CD8-positive, alpha-beta memory T cell (primary cell): ENCODE results near the gene WASHC1. TPM values are rescaled to one million over a fixed set of nuclear protein-coding genes. Genes with fewer than 3 reads are reported as not detected.
"Not testable (repeated sequence)": the region's sequence is repeated elsewhere in the genome, so short reads cannot be mapped to it uniquely, and the experiment has no call there.

Experiments used
- CTCF ChIA-PET: fragments of 350-600 bp; sonication (Branson Sonifier 250); formaldehyde crosslinking; loops from one replicate; lab custom pipeline; 2021; ENCODE audit warnings: antibody characterized with exemption; lab: Charles Lee
- POLR2A ChIA-PET: fragments of 350-600 bp; sonication (Branson Sonifier 250); formaldehyde crosslinking; loops from one replicate; lab custom pipeline; 2021; ENCODE audit warnings: antibody characterized with exemption; lab: Charles Lee
- DNase-seq, 5 donors: peaks; one replicate each; pipeline versions ENCODE4 v3.0.0 to v3.0.0-alpha.2; 2020 to 2022; ENCODE audit warnings: mixed read lengths in 1 of 5
- H3K27ac ChIP-seq: one replicate; pipeline ENCODE4 v1.7.0; 2013; ENCODE audit warnings: low read depth, mild to moderate bottlenecking, low read length, moderate library complexity
- H3K27me3 ChIP-seq: 2 replicates; pipeline ENCODE4 v1.7.0; 2013; ENCODE audit warnings: low read length, mild to moderate bottlenecking; ENCODE audit not compliant: insufficient read depth, poor library complexity, severe bottlenecking
- H3K36me3 ChIP-seq: 2 replicates; pipeline ENCODE4 v1.7.0; 2013; ENCODE audit warnings: mild to moderate bottlenecking, low read length, moderate library complexity; ENCODE audit not compliant: insufficient read depth
- H3K4me1 ChIP-seq: 2 replicates; pipeline ENCODE4 v1.7.0; 2013; ENCODE audit warnings: mild to moderate bottlenecking, low read length, moderate library complexity; ENCODE audit not compliant: insufficient read depth
- H3K4me3 ChIP-seq: 2 replicates; pipeline ENCODE4 v1.7.0; 2013; ENCODE audit warnings: mild to moderate bottlenecking, low read length
- H3K9me3 ChIP-seq: 2 replicates; pipeline ENCODE4 v1.7.0; 2013; ENCODE audit warnings: mild to moderate bottlenecking, low read length
- H3K27ac Mint-ChIP-seq, 8 donors: one replicate each; pipeline ENCODE4 v1.8.0; 2020 to 2021; ENCODE audit warnings: mixed read lengths in 8 of 8, mild to moderate bottlenecking in 6 of 8, inconsistent platforms in 3 of 8, moderate library complexity in 3 of 8
- H3K27me3 Mint-ChIP-seq, 2 donors: one replicate each; pipeline ENCODE4 v1.8.0; 2020 to 2021; ENCODE audit warnings: mixed read lengths in 2 of 2, mild to moderate bottlenecking in 1 of 2, moderate library complexity in 1 of 2
- H3K36me3 Mint-ChIP-seq, 3 donors: one replicate each; pipeline ENCODE4 v1.8.0; 2020 to 2021; ENCODE audit warnings: mixed read lengths in 3 of 3, inconsistent platforms in 1 of 3, mild to moderate bottlenecking in 1 of 3
- H3K4me1 Mint-ChIP-seq, 3 donors: one replicate each; pipeline ENCODE4 v1.8.0; 2020 to 2021; ENCODE audit warnings: mixed read lengths in 3 of 3, inconsistent platforms in 1 of 3, mild to moderate bottlenecking in 1 of 3
- H3K4me3 Mint-ChIP-seq, 7 donors: one replicate each; pipeline ENCODE4 v1.8.0; 2020 to 2021; ENCODE audit warnings: mixed read lengths in 7 of 7, mild to moderate bottlenecking in 6 of 7, moderate library complexity in 4 of 7, inconsistent platforms in 2 of 7
- H3K9me3 Mint-ChIP-seq, 5 donors: one replicate each; pipeline ENCODE4 v1.8.0; 2020 to 2022; ENCODE audit warnings: mixed read lengths in 5 of 5, mild to moderate bottlenecking in 3 of 5, moderate library complexity in 2 of 5, inconsistent platforms in 1 of 5
- polyA plus RNA-seq: library from polyadenylated mRNA; unstranded; fragments of 300-500 nt; fragmentation: Illumina TruSeq; gene quantifications from one replicate; pipeline ENCODE4 v1.2.3, GENCODE V29; 2021
- total RNA-seq, 2 experiments: library from RNA; stranded (reverse); gene quantifications; one replicate each; pipeline ENCODE4 v1.2.3, GENCODE V29; 2021

Gene WASHC1
- total and polyA plus RNA-seq, 3 experiments from 2014 or later: 1.5 to 16.4 (median 15.7) TPM

GRCh38 chr9:46639-47271 is 17.5 kb upstream of the WASHC1 start:
- H3K4me3 Mint-ChIP-seq, H3K9me3 Mint-ChIP-seq, H3K9me3 ChIP-seq, H3K27ac ChIP-seq, DNase-seq, POLR2A ChIA-PET, H3K4me1 Mint-ChIP-seq, CTCF ChIA-PET, H3K27me3 ChIP-seq, H3K27ac Mint-ChIP-seq, H3K4me3 ChIP-seq, H3K4me1 ChIP-seq, H3K36me3 ChIP-seq, H3K36me3 Mint-ChIP-seq: not testable (repeated sequence)
- peaks cover 2 to 12% of the 10 kb centered on the region in 2 donors for H3K27me3 Mint-ChIP-seq

DNA sequence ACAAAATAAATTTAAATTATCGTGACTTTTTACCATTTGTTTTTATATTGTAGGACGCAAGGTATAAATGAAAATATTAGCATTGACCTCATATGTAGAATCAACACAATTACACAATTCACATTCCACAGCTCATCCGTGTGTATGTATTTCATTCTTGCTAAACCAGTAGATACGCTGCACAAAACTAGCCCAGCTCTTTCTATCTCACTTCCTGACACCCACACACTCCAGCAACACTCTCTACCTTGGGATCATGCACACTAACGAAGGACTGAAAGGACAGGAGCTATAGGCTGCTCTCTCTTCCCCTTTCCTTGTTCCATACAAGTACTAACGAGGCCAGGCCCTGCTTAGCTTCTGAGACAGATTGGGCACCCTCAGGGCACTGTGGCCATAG is 16.9 kb upstream of the WASHC1 start:
- H3K27me3 Mint-ChIP-seq: peaks cover 2 to 12% of the 10 kb centered on the region in 2 donors
- H3K4me1 ChIP-seq, H3K27ac ChIP-seq, H3K4me1 Mint-ChIP-seq, H3K9me3 ChIP-seq, H3K27ac Mint-ChIP-seq, H3K36me3 Mint-ChIP-seq, H3K36me3 ChIP-seq, H3K27me3 ChIP-seq, H3K4me3 Mint-ChIP-seq, DNase-seq, H3K4me3 ChIP-seq, POLR2A ChIA-PET, H3K9me3 Mint-ChIP-seq, CTCF ChIA-PET: not testable (repeated sequence)

DNA sequence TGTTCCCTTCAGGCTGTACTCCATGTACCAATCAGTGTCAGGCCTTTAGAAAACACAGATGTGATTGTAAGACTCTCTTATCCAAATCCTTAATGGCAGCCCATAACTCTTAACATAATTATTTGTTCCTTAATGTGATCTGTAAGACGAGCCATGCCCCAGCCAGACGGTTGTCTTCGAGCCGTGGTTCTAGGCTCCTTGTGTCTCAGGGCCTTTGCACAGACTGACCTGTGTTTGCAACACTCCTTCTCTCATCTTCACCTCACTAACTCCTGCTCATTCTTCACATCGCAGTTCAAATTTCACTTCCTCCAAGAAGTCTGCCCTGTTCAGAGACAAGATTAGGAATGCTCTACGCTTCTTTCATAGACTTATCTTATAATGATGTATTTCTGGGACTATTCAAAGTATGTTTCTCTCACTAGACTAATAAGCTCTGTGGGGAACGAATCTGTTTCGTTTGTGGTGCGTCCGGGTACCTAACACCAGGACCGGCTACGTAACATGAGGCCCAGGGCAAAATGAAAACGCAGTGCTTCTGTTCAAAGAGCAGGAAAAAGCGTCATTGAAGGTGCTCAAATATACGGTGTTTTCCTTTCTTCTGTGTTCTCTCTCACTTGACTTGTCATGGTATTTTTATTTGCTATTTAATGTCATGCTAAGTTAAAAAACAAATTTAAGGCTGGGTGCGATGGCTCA is 16.1 kb upstream of the WASHC1 start:
- H3K4me1 ChIP-seq, CTCF ChIA-PET, H3K27ac Mint-ChIP-seq, H3K4me3 Mint-ChIP-seq, H3K36me3 ChIP-seq, H3K36me3 Mint-ChIP-seq, H3K4me1 Mint-ChIP-seq, H3K9me3 ChIP-seq, POLR2A ChIA-PET, H3K9me3 Mint-ChIP-seq, H3K27ac ChIP-seq, H3K27me3 ChIP-seq, H3K4me3 ChIP-seq: not testable (repeated sequence)
- peaks cover 2 to 12% of the 10 kb centered on the region in 2 donors for H3K27me3 Mint-ChIP-seq
- DNase-seq: peak in 1 of 5 donors; percentile 47

DNA sequence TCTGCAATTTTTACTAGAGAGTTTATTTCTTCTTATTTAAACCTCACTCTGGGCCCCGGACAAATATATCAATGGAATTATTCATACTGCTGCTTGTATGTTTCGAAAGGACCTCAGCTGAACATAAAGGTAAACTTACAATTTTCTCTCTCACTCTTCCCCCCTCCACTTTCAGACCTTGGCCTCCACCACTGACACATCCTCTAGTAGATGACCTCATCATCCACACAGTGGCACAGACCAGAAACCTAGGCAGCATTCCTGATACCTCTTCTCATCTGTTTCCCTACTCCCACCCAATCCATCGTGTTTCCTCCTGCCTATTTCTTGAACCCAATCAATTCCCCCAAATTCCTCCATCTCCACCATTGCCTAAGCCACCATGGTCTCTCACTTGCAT is 15.2 kb upstream of the WASHC1 start:
- H3K27me3 ChIP-seq, H3K4me1 Mint-ChIP-seq, DNase-seq, H3K36me3 ChIP-seq, H3K9me3 ChIP-seq, H3K4me1 ChIP-seq, H3K27ac ChIP-seq, H3K4me3 Mint-ChIP-seq, H3K4me3 ChIP-seq, CTCF ChIA-PET, H3K9me3 Mint-ChIP-seq, H3K27ac Mint-ChIP-seq, H3K36me3 Mint-ChIP-seq, POLR2A ChIA-PET: not testable (repeated sequence)
- H3K27me3 Mint-ChIP-seq: peaks cover 2 to 12% of the 10 kb centered on the region in 2 donors

GRCh38 chr9:43636-44035 is 14.4 kb upstream of the WASHC1 start:
- H3K4me3 Mint-ChIP-seq, H3K9me3 ChIP-seq, H3K27ac ChIP-seq, H3K4me3 ChIP-seq, H3K4me1 ChIP-seq, POLR2A ChIA-PET, DNase-seq, CTCF ChIA-PET, H3K36me3 Mint-ChIP-seq, H3K27me3 ChIP-seq, H3K4me1 Mint-ChIP-seq, H3K36me3 ChIP-seq, H3K27ac Mint-ChIP-seq, H3K9me3 Mint-ChIP-seq: not testable (repeated sequence)
- H3K27me3 Mint-ChIP-seq: peaks cover 2 to 12% of the 10 kb centered on the region in 2 donors

GRCh38 chr9:43116-43515 is 13.9 kb upstream of the WASHC1 start:
- H3K36me3 Mint-ChIP-seq, H3K36me3 ChIP-seq, H3K4me1 ChIP-seq, H3K4me1 Mint-ChIP-seq, H3K9me3 ChIP-seq, H3K27ac Mint-ChIP-seq, H3K9me3 Mint-ChIP-seq, H3K4me3 ChIP-seq, POLR2A ChIA-PET, H3K27ac ChIP-seq, H3K4me3 Mint-ChIP-seq, DNase-seq, CTCF ChIA-PET, H3K27me3 ChIP-seq: not testable (repeated sequence)
- H3K27me3 Mint-ChIP-seq: peaks cover 2 to 12% of the 10 kb centered on the region in 2 donors

GRCh38 chr9:41819-42218 is 12.6 kb upstream of the WASHC1 start:
- H3K36me3 ChIP-seq, H3K9me3 Mint-ChIP-seq, POLR2A ChIA-PET, H3K4me1 Mint-ChIP-seq, H3K27ac ChIP-seq, H3K4me1 ChIP-seq, H3K36me3 Mint-ChIP-seq, H3K27ac Mint-ChIP-seq, H3K9me3 ChIP-seq, H3K27me3 ChIP-seq, DNase-seq, CTCF ChIA-PET, H3K4me3 Mint-ChIP-seq, H3K4me3 ChIP-seq: not testable (repeated sequence)
- peaks cover 2 to 12% of the 10 kb centered on the region in 2 donors for H3K27me3 Mint-ChIP-seq

DNA sequence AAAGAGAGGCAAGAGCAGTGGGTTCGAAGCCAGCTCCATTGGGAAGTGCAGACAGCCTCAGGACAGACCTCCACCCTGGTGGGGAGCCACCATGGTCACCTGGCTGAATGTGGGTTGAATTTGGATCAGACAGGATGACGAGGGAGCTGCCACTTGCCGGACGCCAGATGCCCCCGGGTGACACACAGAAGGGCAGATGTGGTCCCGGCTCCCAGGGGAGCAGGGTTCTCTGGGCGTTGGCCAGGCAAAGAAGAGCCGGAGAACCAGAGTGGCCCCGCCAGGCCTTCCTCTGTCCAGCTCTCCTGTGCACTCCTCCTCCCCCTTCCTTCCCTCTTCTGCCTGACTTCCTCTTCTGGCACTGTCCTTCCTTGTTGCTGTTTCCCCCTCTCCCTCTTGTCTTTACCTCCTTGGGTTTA is 12.0 kb upstream of the WASHC1 start:
- H3K9me3 Mint-ChIP-seq, DNase-seq, H3K36me3 Mint-ChIP-seq, H3K4me1 ChIP-seq, H3K4me3 Mint-ChIP-seq, H3K4me3 ChIP-seq, H3K27me3 ChIP-seq, H3K4me1 Mint-ChIP-seq, CTCF ChIA-PET, POLR2A ChIA-PET, H3K9me3 ChIP-seq, H3K27ac ChIP-seq, H3K36me3 ChIP-seq, H3K27ac Mint-ChIP-seq: not testable (repeated sequence)
- peaks cover 2 to 11% of the 10 kb centered on the region in 2 donors for H3K27me3 Mint-ChIP-seq
